SU-DHL-6 (cell line): Measurements from ENCODE around the gene ORAI3.

Source experiments
- H2AFZ ChIP-seq: fragments of 200-600 bp; sonication (generic); 2 replicates; pipeline ENCODE4 v1.6.1; 2014; ENCODE audit warnings: low read depth, mild to moderate bottlenecking, moderate library complexity, mixed read lengths, antibody characterized with exemption, low read length; ENCODE audit not compliant: severe bottlenecking
- H3F3A ChIP-seq: fragments of 200-600 bp; shearing (Covaris generic); 2 replicates; pipeline ENCODE4 v1.6.0; 2016; ENCODE audit warnings: antibody characterized with exemption, mild to moderate bottlenecking; ENCODE audit not compliant: insufficient read depth
- H3K27ac ChIP-seq: fragments of 200-600 bp; sonication (generic); 2 replicates; pipeline ENCODE4 v1.5.1; 2016; ENCODE audit warnings: low read depth, mild to moderate bottlenecking, low read length, moderate library complexity, mixed read lengths
- H3K27me3 ChIP-seq: fragments of 200-600 bp; sonication (generic), shearing (Covaris generic); 2 replicates; pipeline ENCODE4 v1.6.0; 2014; ENCODE audit warnings: mild to moderate bottlenecking, low read length
- H3K36me3 ChIP-seq: fragments of 200-600 bp; sonication (generic); 2 replicates; pipeline ENCODE4 v1.6.1; 2014; ENCODE audit warnings: mild to moderate bottlenecking, low read length, mixed read lengths
- H3K4me2 ChIP-seq: fragments of 300-600, 200-600 bp; shearing (Covaris generic), sonication (generic); 2 replicates; pipeline ENCODE4 v1.6.0; 2014; ENCODE audit warnings: low read length, low read depth, mild to moderate bottlenecking; ENCODE audit not compliant: poor library complexity, severe bottlenecking
- H3K4me3 ChIP-seq: fragments of 200-600 bp; sonication (generic); 2 replicates; pipeline ENCODE4 v1.5.1; 2014; ENCODE audit warnings: antibody characterized with exemption, low read length, mild to moderate bottlenecking, mixed read lengths; ENCODE audit not compliant: insufficient read depth, poor library complexity, severe bottlenecking
- H3K79me2 ChIP-seq: fragments of 200-600 bp; sonication (generic); 2 replicates; pipeline ENCODE4 v1.6.1; 2014; ENCODE audit warnings: mild to moderate bottlenecking, low read length, moderate library complexity; ENCODE audit not compliant: insufficient read depth
- H3K9ac ChIP-seq: fragments of 200-600 bp; sonication (generic); 2 replicates; pipeline ENCODE4 v1.7.0; 2014; ENCODE audit warnings: mild to moderate bottlenecking, low read length
- H3K9me2 ChIP-seq: fragments of 200-600 bp; sonication (generic); replicated peaks from 2 replicates; pipeline ENCODE4 v1.6.1; 2014; ENCODE audit warnings: low read length; ENCODE audit not compliant: insufficient read depth
- H3K9me3 ChIP-seq: fragments of 200-600 bp; sonication (generic); 2 replicates; pipeline ENCODE4 v1.6.1; 2014; ENCODE audit warnings: low read length, mixed read lengths; ENCODE audit not compliant: insufficient read depth
- H4K20me1 ChIP-seq: fragments of 200-600 bp; sonication (generic); 2 replicates; pipeline ENCODE4 v1.6.1; 2014; ENCODE audit warnings: low read depth, mild to moderate bottlenecking, antibody characterized with exemption, low read length, moderate library complexity, mixed read lengths
- EZH2phosphoT487 ChIP-seq: fragments of 200-600 bp; sonication (generic), shearing (Covaris generic); conservative IDR thresholded peaks from 2 replicates; pipeline ENCODE4 v1.6.1; 2018; ENCODE audit warnings: mild to moderate bottlenecking, antibody characterized with exemption, low read length, moderate library complexity, mixed read lengths
- TF ChIP-seq, protein P1 (sequence below): fragments of 200-600 bp; sonication (generic); IDR thresholded peaks from one replicate; pipeline ENCODE4 v1.5.1; 2017; ENCODE audit warnings: antibody characterized with exemption, mild to moderate bottlenecking, low read length, moderate library complexity; ENCODE audit not compliant: insufficient read depth, poor library complexity, severe bottlenecking

ORAI3 gene

DNA sequence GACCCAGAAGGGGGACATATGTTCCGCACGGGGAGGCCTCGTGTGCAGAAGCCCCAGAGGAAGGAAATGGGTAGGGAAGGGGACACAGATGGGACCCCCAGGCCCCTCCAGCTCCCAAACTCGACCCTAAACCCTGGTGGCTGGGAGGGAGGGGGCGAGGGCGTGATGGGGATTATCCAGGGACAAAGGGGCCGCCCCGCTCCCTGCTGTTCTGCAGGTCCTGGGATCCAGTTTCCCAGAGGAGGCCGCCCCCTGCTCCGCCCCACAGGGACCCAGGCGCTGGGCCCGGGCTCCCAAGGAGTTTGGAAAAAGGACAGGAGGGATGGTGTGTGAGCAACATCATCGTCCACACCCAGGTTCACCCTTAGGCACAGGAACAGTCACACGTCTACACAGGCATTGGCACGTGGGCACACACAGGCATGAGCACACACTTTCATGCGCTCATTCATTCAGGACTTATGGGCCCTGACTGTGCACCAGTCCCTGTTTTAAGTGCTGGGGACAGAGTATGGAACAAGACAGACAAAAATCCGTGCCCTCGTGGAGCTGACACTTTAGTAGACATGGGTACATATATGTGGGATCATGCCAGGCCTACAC lies 38.3 kb upstream of the ORAI3 start:
- H3K27ac ChIP-seq = no peak overlapping the region
- no peak overlapping the region for H3K4me2 ChIP-seq
- no peak for TF ChIP-seq EZH2phosphoT487
- TF ChIP-seq, protein P1, sequence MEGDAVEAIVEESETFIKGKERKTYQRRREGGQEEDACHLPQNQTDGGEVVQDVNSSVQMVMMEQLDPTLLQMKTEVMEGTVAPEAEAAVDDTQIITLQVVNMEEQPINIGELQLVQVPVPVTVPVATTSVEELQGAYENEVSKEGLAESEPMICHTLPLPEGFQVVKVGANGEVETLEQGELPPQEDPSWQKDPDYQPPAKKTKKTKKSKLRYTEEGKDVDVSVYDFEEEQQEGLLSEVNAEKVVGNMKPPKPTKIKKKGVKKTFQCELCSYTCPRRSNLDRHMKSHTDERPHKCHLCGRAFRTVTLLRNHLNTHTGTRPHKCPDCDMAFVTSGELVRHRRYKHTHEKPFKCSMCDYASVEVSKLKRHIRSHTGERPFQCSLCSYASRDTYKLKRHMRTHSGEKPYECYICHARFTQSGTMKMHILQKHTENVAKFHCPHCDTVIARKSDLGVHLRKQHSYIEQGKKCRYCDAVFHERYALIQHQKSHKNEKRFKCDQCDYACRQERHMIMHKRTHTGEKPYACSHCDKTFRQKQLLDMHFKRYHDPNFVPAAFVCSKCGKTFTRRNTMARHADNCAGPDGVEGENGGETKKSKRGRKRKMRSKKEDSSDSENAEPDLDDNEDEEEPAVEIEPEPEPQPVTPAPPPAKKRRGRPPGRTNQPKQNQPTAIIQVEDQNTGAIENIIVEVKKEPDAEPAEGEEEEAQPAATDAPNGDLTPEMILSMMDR = no peak
- no peak overlapping the region for H2AFZ ChIP-seq
- H3K27me3 ChIP-seq = no peaks in the 10 kb centered on the region
- no peaks in the 10 kb centered on the region for H3F3A ChIP-seq
- no peak overlapping the region for H3K9ac ChIP-seq
- H3K79me2 ChIP-seq = no peaks in the 10 kb centered on the region
- no peaks in the 10 kb centered on the region for H3K36me3 ChIP-seq
- no peaks in the 10 kb centered on the region for H3K9me3 ChIP-seq
- no peak overlapping the region for H3K4me3 ChIP-seq
- H4K20me1 ChIP-seq = no peaks in the 10 kb centered on the region
- no peaks in the 10 kb centered on the region for H3K9me2 ChIP-seq

DNA sequence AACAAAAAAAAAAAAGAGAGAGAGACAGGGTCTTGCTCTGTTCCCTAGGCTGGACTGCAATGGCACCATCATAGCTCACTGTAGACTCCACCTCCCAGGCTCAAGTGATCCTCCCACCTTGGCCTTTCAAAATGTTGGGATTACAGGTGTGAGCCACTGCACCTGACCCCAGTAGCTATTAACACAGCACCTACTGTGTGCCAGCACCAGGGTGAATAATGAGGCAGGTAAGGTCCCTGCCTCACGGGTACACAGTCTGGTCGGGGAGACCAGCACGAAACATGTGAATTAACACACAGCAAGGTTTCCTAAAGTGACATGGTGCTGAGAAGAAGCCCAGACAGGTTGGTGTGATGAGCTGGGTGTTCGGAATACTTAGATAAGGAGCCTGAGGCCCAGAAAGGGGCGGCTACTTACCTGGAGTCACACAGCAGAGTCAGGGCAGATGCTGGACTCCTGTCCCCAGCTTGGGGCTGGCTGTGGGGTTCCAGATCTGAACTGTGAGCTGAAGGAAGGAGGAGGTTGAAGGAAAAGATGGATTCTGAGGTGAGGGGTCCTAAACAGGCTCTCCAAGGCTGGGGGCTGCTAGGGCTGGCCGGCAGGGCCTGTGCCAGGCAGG lies 36.0 kb upstream of the ORAI3 start:
- H2AFZ ChIP-seq = no peak overlapping the region

DNA sequence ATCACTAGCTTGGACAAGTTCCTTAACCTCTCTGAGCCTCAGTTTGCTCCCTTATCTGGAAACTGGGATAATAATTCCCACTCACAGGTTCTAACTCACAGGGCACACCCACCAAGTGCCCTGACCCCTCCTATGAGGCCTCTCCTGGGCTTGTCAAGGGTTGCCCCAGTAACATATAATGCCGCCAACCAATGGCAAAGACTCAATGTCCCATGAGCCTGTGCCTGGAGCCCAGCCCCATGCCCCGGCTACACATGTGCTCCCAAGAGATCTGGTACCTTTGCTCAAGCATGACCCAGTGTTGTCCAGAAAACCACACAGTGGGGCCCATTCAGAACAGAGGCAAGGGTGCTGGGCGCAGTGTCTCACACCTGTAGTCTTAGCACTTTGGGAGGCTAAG lies 34.0 kb upstream of the ORAI3 start:
- Histone ChIP-seq H2AFZ (no peak overlapping the region), H3K36me3 (no peaks in the 10 kb centered on the region), H3K9me3 (no peaks in the 10 kb centered on the region), H3K4me3 (no peak overlapping the region), H3K79me2 (no peaks in the 10 kb centered on the region), H3K27me3 (no peaks in the 10 kb centered on the region), H3K4me2 (no peak overlapping the region), H3K27ac (no peak overlapping the region), H3K9me2 (no peaks in the 10 kb centered on the region), H3K9ac (no peak overlapping the region), H3F3A (no peaks in the 10 kb centered on the region), H4K20me1 (no peaks in the 10 kb centered on the region)
- TF ChIP-seq, protein P1 = no peak
- no peak for TF ChIP-seq EZH2phosphoT487

More for the DNA sequence above, 36.0 kb upstream of the ORAI3 start:
- H3K36me3 ChIP-seq = no peaks in the 10 kb centered on the region
- no peaks in the 10 kb centered on the region for H3K27me3 ChIP-seq
- no peak for TF ChIP-seq EZH2phosphoT487
- TF ChIP-seq, protein P1 = no peak
- no peaks in the 10 kb centered on the region for H3K79me2 ChIP-seq
- no peak overlapping the region for H3K27ac ChIP-seq
- H3F3A ChIP-seq = no peaks in the 10 kb centered on the region
- H3K4me2 ChIP-seq = no peak overlapping the region
- H3K9me2 ChIP-seq = no peaks in the 10 kb centered on the region
- no peak overlapping the region for H3K9ac ChIP-seq
- H4K20me1 ChIP-seq = no peaks in the 10 kb centered on the region
- H3K9me3 ChIP-seq = no peaks in the 10 kb centered on the region
- no peak overlapping the region for H3K4me3 ChIP-seq
